Mammary epithelial cell (primary cell): ENCODE results near the gene TBL1X.

Source experiments
- CTCF ChIP-seq, 2 donors: IDR thresholded peaks in 1 of 2; conservative IDR thresholded peaks in 1 of 2; 2 replicates each; pipeline ENCODE4 v1.5.1; 2011 to 2012; ENCODE audit warnings: inconsistent platforms in 2 of 2, low read length in 2 of 2, mild to moderate bottlenecking in 2 of 2, control low read depth in 1 of 2, low read depth in 1 of 2; ENCODE audit not compliant: insufficient read depth in 1 of 2; ENCODE audit errors: extremely low read depth in 1 of 2
- EZH2 ChIP-seq: IDR thresholded peaks from 2 replicates; pipeline ENCODE4 v1.6.1; 2012; ENCODE audit warnings: low read length, inconsistent platforms, borderline replicate concordance

GRCh38 chrX:9789555-9789954 is 324.7 kb downstream of the TBL1X start:
- no peak for TF ChIP-seq CTCF (conservative IDR thresholded peaks at IDR 0.05 in 1 of 2, IDR thresholded peaks at IDR 0.05 in 1 of 2; ENCODE audit: extremely low read depth in 1 of 2, insufficient read depth in 1 of 2, low read depth in 1 of 2, low read length in 2 of 2)
- no peak for TF ChIP-seq EZH2
